SK-N-SH treated with all-trans-retinoic acid at 6 μM for 48 hours (cell line): ENCODE results near the gene PCDHGC3.

ENCODE experiments used
- BACH2 ChIP-seq: fragments of 250-450 bp; sonication (Bioruptor Pico); IDR thresholded peaks from 2 replicates; pipeline ENCODE4 v1.9.0; 2021; ENCODE audit warnings: mild to moderate bottlenecking, borderline replicate concordance
- CSDC2 ChIP-seq: fragments of 250-450 bp; sonication (Bioruptor Pico); IDR thresholded peaks from 2 replicates; pipeline ENCODE4 v1.5.0; 2020; ENCODE audit warnings: mild to moderate bottlenecking, moderate library complexity
- RARB ChIP-seq: fragments of 250-450 bp; sonication (Bioruptor Pico); IDR thresholded peaks from 2 replicates; pipeline ENCODE4 v1.8.0; 2021; ENCODE audit warnings: mild to moderate bottlenecking, moderate library complexity
- ZC3H10 ChIP-seq: fragments of 250-450 bp; sonication (Bioruptor Pico); IDR thresholded peaks from 2 replicates; pipeline ENCODE4 v1.5.1; 2021; ENCODE audit warnings: mild to moderate bottlenecking, moderate library complexity
- ZFP3 ChIP-seq: fragments of 250-450 bp; sonication (Bioruptor Pico); IDR thresholded peaks from 2 replicates; pipeline ENCODE4 v1.5.0; 2020; ENCODE audit warnings: mild to moderate bottlenecking, moderate library complexity
- ZFP30 ChIP-seq: fragments of 450-650 bp; formaldehyde crosslinking; IDR thresholded peaks from 2 replicates; pipeline ENCODE4 v1.5.0; 2022; ENCODE audit warnings: mild to moderate bottlenecking, moderate library complexity
- ZNF565 ChIP-seq: fragments of 450-650 bp; formaldehyde crosslinking; conservative IDR thresholded peaks from 2 replicates; pipeline ENCODE4 v1.5.0; 2020; ENCODE audit warnings: low read depth, mild to moderate bottlenecking, moderate library complexity
- ZNF8 ChIP-seq: fragments of 450-650 bp; formaldehyde crosslinking; IDR thresholded peaks from 2 replicates; pipeline ENCODE4 v1.5.0; 2020; ENCODE audit warnings: mild to moderate bottlenecking, moderate library complexity

DNA sequence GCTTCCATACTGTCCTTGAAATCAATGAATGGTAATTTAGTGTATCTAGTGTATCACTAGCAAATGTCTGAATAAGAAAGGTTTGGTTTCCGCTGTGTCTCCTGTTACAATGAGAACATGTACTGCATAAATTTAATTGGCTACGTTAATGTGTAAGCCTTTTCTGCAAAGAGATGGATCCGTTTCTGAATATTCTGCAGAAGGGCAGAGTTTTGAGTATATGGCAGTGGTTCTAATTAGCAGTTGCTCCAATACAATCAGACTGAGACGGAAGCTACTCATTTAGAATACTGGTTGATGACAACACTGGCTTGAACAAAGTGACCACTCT, 8.5 kb downstream of the PCDHGC3 start:
- TF ChIP-seq CSDC2 (no peak), ZC3H10 (CRISPR knock-in tag) (no peak), ZNF8 (no peak), RARB (no peak), ZFP30 (CRISPR knock-in tag) (no peak), ZNF565 (CRISPR knock-in tag) (no peak), BACH2 (CRISPR knock-in tag) (no peak), ZFP3 (no peak)
